MV-4-11 (cell line): ENCODE results near the gene RAB40C.

Source experiments
- DNase-seq: peaks from one replicate; lab custom pipeline; 2025; lab: John Stamatoyannopoulos, UW

The RAB40C gene

DNA sequence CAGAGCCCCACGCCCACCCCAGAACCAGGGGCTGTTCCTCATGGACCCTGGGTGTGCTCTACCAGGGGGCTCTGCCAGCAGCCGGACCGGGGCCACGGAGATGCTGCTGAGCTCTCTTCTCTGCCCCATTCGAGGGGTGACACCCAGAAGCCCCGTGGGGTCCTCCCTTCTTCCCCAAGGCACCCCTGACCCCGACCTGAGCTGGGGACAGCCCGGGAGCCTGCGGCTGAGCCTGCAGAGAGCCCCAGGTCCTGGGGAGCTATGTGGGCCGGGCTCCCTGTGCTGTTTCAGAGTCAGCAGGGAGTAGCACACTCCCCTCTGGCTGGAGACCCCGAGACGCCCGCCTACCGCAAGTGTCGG is 30.9 kb upstream of the RAB40C start:
- DNase-seq, result no peak

GRCh38 chr16:559411-560203 is 30.3 kb upstream of the RAB40C start:
- no peak for DNase-seq

- DNase-seq, result no peak
These were observed 29.6 kb upstream of the RAB40C start, which contains the start of gene PRR35 for GRCh38 chr16:560204-560700. Gene PRR35 (plus strand): TSS chr16:560394. CDS start chr16:563295, 2,901 bp downstream.

- DNase-seq, result no peak
These were observed 29.0 kb upstream of the RAB40C start for GRCh38 chr16:560701-561412.

DNA sequence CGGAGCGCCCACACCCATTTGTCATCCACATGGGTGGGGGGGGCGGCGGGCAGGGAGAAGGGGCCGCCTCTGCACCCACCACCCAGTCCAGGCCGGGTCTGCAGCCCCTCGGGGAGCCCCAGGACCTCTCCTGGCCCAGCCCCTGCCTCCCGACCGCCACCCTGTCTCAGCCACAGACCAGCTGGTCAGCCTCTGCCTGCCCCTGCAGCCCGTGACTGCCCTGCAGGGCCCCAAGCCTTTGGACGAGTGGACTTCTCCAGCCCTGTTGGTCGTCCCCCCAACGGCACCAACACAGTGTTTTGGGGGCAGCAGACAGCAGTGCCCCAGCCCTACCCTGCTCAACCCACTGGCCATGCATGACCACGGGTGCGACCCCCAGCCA is 28.5 kb upstream of the RAB40C start:
- no peak for DNase-seq

DNA sequence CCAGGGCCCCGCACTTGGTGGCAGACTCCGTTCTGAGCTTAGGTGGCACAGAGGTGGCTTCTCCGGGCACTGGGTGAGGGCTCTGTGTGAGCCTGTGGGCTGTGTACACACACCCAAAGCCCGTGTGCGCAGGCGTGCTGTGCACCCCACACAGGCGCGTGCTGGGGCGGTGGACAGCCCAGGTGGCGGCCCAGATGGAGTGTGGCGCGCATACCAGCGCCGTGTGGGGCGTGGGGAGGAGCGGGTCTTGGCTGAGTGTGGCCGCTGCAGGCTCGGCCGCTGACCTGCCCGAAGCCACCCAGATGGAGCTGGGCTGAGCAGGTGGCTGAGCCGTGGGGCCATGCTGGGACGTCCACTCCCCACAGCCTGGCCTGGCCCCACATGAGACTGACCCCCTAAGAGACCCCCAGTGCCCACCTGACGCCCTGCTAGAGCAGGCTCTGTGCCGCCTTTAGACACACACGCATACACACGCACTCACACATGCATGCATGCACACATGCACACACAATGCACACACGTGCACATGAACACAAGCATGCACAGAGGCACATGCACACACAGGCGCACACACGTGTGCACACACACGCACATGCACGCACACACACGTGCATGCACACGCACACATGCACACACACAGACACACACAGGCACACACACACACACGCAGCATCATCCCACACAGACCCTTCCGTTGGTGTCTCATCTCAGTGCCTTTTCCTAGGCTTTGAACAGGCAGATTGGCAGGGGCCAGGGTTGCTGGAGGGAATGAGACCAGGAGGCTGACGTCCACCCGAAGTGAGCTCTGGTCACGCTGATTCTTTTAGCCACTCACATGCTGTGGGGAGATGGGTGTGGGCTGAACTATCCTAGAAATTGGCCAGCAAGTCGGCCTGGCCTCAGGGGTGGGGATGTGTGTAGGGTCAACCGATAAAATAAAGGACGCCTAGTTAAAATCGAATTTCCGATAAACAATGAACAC is 27.6 kb upstream of the RAB40C start:
- no peak for DNase-seq

GRCh38 chr16:563072-563644 is 26.7 kb upstream of the RAB40C start:
- no peak for DNase-seq

- DNase-seq, result no peak
These were observed 25.0 kb upstream of the RAB40C start for GRCh38 chr16:564690-565418.

GRCh38 chr16:565419-566330 is 24.2 kb upstream of the RAB40C start:
- no peak for DNase-seq

- peak; percentile 78 for DNase-seq
These were observed 23.1 kb upstream of the RAB40C start, which contains the start of gene NHLRC4 for GRCh38 chr16:566475-567372. Gene NHLRC4 (plus strand): TSS chr16:567005. CDS start chr16:568048, 1,043 bp downstream.

GRCh38 chr16:567373-568256 is 22.3 kb upstream of the RAB40C start:
- DNase-seq, result no peak

- no peak for DNase-seq
These were observed 21.2 kb upstream of the RAB40C start for GRCh38 chr16:568401-569258.

- no peak for DNase-seq
These were observed 20.2 kb upstream of the RAB40C start, which contains the start of gene PIGQ for GRCh38 chr16:569445-570254. Gene PIGQ (plus strand): TSS chr16:569968. CDS start chr16:574075, 4,107 bp downstream.

- DNase-seq, result no peak
These were observed 16.8 kb upstream of the RAB40C start for GRCh38 chr16:572865-573650.
